T-helper 2 cell treated with Interferon-gamma antibody and Interleukin-4, amounts not matched to agents 100 ng/mL and 5 ng/mL, for 36 hours (primary cell): Measurements from ENCODE around the gene DNAJB1. TPM values are rescaled to one million over a fixed set of nuclear protein-coding genes. Genes with fewer than 3 reads are reported as not detected.
"Not testable (repeated sequence)": the region's sequence is repeated elsewhere in the genome, so short reads cannot be mapped to it uniquely, and the experiment has no call there.

ENCODE experiments used
- intact Hi-C: fragments of 100-400 bp; cut with micrococcal nuclease; formaldehyde crosslinking; loops from one replicate; pipeline ENCODE4 v1.15.1; 2023
- total RNA-seq: library from RNA; stranded (reverse); gene quantifications from 2 replicates; pipeline ENCODE4 v1.2.3, GENCODE V29; 2022

Gene DNAJB1
- 103 and 106 TPM in 2 replicates for total RNA-seq

GRCh38 chr19:14517840-14518505 lies at the start of gene DNAJB1:
Gene DNAJB1, minus strand, starts transcription at chr19:14518397. Its CDS starts 48 bp downstream, at chr19:14518349.
- intact Hi-C loops: loop anchor here (1.0 kb wide), 4 partner anchors 11 to 445 kb away; partner anchors contain the start of genes DDX39A and TECR

DNA sequence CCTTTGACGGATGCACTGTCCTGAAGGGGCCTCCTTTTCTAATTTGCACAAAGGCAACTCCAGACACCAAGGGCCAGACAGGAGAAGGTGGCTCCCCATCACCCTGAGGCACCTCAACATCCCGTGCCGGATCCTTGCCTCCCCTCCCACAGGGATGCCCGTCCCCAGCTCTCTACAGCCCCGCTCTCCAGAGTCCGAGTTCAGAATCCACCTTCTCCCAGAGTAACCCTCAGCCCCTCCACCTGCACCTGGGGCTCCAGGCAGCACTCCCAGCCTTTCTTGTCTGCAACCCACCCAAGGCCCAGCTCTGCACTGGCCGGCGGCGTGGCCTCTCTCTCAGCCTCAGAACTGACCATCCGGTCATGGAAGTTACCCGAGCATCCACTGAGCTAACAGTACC lies 48.9 kb upstream of the DNAJB1 start:
- intact Hi-C loops: no loop called here

GRCh38 chr19:14566712-14567077 lies 48.5 kb upstream of the DNAJB1 start:
- intact Hi-C loops: no loop called here

- intact Hi-C loops: no loop called here
Measured at GRCh38 chr19:14565765-14566711, 47.8 kb upstream of the DNAJB1 start.

DNA sequence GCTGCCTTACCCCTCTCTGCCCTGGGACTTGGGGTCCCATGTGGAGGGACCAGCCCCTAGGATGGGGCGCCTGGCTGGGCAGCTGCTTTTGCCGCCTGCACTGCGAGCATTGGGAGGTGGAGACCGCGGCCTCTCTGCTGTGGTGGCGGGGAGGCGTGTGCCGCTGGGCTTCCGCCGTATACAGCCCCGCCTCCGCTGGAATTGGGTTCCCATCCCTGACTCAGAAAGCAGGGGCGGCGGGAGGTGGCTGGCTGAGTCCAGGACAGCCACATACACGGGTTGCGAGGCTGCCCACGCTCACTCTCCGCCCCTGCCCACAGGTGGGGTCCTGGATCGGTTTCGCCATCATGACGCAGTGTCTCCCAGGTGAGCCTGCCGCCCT lies 47.1 kb upstream of the DNAJB1 start:
- intact Hi-C loops: no loop called here

GRCh38 chr19:14564652-14565297 lies 46.6 kb upstream of the DNAJB1 start:
- intact Hi-C loops: not testable (repeated sequence)

DNA sequence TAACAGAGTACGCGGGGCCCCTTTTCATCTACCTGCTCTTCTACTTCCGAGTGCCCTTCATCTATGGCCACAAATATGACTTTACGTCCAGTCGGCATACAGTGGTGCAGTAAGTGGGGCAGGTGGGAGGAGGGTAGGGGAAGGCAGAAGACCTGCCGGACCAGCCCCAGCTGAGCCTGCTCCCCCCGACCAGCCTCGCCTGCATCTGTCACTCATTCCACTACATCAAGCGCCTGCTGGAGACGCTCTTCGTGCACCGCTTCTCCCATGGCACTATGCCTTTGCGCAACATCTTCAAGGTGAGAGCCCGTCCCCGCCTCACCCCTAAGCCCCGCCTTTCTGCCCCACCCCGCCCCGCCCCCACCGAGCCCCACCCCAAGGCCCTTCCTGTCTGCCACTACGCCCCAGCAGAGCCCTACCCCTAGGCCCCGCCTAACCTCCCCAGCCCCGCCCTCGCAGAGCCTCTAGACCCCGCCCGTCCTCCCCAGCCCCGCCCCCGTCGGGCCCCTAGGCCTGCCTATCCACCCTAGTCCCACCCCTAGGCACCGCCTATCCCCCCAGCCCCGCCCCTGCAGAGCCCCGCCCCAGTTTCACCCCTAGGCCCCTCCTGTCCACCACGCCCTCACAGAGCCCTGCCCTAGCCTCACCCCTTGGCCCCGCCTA lies 45.9 kb upstream of the DNAJB1 start:
- intact Hi-C loops: no loop called here

DNA sequence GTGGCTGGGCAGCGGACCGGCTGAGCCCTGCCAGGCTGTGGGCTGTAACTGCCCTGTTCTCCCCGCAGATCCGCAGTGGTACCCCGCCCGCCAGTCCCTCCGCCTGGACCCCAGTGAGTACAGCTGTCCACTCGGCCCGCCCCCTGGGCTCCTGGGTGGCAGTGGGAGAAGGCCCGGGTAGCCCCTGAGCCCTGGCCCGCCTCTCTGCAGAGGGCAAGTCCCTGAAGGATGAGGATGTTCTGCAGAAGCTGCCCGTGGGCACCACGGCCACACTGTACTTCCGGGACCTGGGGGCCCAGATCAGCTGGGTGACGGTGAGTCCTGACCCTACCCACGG lies 45.4 kb upstream of the DNAJB1 start:
- intact Hi-C loops: no loop called here

DNA sequence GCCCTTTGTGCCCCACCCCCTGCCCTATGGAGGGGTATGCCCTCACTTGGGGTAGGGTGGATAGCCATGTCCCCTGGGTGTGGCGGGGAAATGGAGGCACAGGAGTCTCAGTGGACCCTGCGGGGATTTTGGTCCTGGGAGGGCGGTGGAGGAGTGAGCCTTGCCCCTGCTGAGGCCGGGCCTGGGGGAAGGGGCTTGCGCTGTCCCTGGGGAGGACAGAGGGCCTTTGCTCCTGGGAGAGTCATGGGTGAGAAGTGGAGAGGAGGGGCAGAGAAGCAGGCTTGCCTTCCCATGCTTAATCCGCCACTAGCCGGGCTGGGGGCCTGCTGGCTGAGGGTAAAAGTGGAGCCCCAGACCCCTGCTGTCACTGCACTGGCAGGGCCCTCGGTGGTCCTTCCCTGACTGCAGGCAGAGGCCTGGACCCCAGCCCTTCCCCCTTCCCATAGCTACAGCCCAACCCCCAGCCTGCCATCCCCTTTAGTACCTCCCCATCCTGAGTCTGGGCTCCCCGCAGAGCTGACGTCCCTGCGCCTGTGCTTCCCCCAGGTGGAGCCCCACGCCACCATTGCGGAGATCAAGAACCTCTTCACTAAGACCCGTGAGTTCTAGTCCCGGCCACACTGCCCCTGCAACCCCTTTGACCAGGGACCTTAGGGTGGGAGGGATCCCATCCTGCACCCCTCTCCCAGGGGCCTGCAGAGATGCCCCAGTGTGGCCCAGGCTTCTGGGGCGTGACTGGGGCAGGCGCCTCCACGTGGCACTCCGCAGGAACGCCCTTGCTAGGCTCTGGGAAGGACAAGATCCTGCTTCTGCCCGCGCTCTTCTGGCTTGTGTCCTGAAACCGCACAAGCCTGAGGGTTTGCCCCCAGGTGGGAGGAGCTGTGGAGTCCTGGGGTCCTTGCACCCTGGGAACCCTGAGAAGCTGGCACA lies 44.7 kb upstream of the DNAJB1 start:
- intact Hi-C loops: no loop called here

DNA sequence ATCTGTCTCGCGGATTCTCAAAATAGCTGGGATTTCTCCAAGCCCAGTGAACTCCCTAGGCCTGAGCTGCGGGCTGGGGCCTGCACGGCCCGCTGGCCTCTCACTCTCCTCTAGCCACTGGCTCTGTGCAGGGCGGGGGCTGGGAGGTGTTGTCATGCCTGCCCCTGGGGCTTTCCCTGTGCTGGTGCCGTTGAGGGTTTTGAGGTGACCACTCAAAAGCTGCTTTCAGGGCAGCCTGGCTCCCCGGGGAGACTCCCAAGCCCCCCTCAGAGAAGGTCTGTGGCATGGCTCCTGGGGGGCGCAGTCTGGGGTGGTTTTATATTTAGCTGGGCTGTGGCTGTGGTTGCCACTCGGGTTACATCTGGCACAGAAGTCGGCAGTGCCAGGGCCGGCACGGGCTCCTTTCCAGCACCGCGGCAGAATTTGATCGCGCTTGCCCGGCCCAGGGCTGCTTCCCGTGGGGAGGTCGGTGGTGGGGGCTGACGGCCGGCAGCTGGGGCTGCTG lies 43.7 kb upstream of the DNAJB1 start:
- intact Hi-C loops: no loop called here

GRCh38 chr19:14561249-14561648 lies 43.1 kb upstream of the DNAJB1 start:
- intact Hi-C loops: no loop called here

DNA sequence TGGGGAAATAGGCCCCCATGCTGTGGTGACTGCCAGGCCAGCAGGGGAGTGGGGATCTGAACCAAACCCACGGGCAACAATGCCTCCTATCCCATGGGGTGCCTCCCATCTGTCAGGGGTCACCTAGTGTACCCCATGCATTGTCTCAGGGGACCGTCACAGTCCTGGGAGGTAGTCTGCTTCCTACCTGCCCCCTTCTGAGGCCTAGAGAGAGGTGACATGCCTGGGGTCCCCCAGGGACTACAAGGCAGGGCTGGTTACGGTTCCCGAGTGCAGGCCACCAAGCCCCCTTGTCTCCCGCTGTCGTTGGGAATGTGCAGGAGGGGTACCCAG lies 42.5 kb upstream of the DNAJB1 start:
- intact Hi-C loops: no loop called here

DNA sequence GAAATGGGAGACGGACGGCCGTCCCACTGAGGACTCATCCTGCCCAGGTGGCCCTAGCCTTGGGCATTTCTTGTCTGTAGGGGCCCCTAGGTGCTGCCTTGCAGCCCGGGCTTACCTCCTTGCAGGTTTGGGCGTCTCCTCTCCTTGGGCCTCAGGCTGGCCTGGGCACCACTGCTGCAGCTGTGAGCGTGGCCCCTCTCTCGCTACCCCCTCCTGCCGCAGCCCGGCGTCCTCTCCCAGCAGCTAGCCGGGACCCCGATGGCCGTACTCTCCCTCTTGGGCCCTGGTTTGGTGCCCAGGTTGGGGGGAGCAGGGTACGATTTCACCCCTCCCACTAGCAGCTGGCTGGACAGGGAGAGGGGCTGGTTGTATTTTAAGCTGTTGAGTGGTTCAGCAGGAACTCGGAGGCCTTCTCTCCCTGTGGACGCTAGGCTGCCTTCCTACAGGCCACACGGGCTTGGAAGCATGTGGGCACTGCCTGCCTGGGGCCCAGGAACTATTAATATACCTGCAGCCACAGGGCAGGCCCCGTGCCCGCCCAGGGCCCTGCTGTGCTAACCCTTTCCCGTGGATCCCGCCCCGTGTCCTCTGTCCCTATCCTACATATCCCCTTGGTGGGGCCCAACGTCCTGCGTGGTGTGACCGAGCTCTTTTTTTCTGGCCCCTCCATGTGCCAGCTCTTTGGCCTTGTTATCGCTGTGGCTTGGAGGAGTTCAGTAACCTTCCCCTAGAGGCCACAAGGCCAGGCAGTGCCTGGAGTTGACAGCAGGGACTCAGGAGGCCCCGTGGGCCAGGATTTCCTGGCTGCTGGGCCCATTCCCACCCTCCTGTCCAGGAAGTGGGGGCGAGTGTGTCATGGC lies 41.9 kb upstream of the DNAJB1 start:
- intact Hi-C loops: no loop called here

DNA sequence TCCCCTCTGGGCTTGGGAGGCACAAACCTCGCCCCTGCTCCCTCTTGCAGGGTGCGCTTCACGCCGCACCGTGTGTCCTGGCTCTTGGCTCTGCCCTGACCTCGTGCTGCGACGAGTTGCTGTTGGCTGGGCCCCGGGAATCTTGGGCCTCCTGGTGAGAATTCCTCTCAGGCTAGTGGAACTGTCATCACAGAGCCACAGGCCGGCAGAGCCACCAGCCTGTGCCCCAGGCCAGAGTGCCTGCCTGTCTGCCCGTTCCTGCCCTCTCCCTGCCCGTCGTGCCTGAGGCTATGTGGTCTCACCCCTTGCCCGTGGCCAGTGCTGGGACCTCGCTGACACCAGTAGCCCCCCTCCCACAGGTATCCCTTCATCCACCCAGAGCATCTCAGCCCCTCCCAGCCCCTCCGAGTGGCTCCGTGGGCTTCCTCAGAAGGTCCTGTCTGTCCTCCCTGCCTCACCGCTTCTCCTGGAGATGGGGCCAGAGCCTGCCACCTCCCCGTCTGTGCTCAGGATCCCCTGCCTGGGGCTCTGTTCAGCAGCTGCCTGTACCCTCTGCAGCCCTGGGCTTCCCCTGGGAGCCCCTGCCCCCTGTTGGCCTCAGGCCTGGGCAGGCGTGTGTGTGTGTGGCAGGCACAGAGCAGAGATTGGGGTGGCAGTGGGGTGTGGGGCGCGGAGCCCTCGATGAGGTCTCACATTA lies 40.3 kb upstream of the DNAJB1 start:
- intact Hi-C loops: no loop called here

GRCh38 chr19:14556662-14557188 lies 38.5 kb upstream of the DNAJB1 start:
- intact Hi-C loops: no loop called here

DNA sequence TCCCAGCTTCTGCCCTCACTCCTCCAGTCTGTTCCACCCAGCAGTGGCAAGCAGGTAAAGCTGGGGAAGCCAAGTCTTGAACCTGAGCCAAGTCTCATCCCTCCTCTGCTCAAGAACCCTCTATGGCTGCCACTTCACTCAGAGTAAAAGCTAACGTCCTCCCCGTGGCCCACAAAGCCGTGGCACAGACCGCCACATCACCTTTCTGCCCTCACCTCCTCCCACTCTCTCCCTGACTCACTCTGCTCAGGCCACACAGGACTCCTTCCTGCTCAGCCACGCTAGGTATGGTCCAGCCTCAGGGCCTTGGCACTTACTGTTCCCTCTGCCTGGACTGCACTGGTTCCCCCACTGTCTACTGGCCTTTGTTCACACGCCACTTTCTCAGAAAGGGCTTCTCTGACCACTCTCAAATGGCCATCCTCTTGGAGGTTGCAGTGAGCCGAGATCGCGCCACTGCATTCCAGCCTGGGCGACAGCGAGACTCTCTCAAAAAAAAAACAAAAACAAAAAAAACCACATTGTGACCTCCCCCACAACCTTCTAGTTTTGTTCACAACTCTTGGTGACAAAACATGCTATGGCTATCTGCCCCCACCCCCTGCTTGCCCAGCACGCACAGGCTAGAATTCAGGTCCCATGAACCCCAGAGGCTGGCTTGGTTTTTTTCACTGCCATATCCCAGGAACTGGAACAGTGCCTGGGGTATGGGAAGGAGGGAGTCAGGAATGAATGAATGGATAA lies 37.9 kb upstream of the DNAJB1 start:
- intact Hi-C loops: no loop called here

- intact Hi-C loops: loop anchor here (5.0 kb wide), 1 partner anchor 47 kb away; no protein-coding TSS in a partner anchor
Measured at GRCh38 chr19:14554382-14554812, 36.2 kb upstream of the DNAJB1 start.

GRCh38 chr19:14553939-14554243 lies 35.7 kb upstream of the DNAJB1 start:
- intact Hi-C loops: loop anchor here (5.0 kb wide), 1 partner anchor 47 kb away; no protein-coding TSS in a partner anchor
